ACC112 (cell line): ENCODE results near the gene CCDC6.
"Not testable (repeated sequence)": the region's sequence is repeated elsewhere in the genome, so short reads cannot be mapped to it uniquely, and the experiment has no call there.

Experiments used
- H2AFZ ChIP-seq: fragments of 200-600 bp; sonication (generic); one replicate; pipeline ENCODE4 v1.6.0; 2017; ENCODE audit warnings: antibody characterized with exemption, low read length; ENCODE audit not compliant: unreplicated experiment
- H3K27ac ChIP-seq: fragments of 200-600 bp; sonication (generic); 2 replicates; pipeline ENCODE4 v1.5.1; 2014; ENCODE audit warnings: low read depth, mild to moderate bottlenecking, antibody characterized with exemption, low read length, moderate library complexity
- H3K27me3 ChIP-seq: fragments of 200-600 bp; sonication (generic); 2 replicates; pipeline ENCODE4 v1.6.1; 2014; ENCODE audit warnings: mild to moderate bottlenecking, antibody characterized with exemption, low read length, moderate library complexity, mixed read lengths; ENCODE audit not compliant: insufficient read depth
- H3K36me3 ChIP-seq: fragments of 200-600 bp; sonication (generic); 2 replicates; pipeline ENCODE4 v1.6.1; 2016; ENCODE audit warnings: mild to moderate bottlenecking, antibody characterized with exemption, low read length, moderate library complexity, mixed read lengths; ENCODE audit not compliant: insufficient read depth
- H3K4me1 ChIP-seq: fragments of 200-600 bp; sonication (generic); one replicate; pipeline ENCODE4 v1.6.1; 2016; ENCODE audit warnings: low read length, mixed read lengths; ENCODE audit not compliant: insufficient read depth, unreplicated experiment, control insufficient read depth
- H3K4me3 ChIP-seq: fragments of 200-600 bp; sonication (generic); 2 replicates; pipeline ENCODE4 v1.5.1; 2014; ENCODE audit warnings: mild to moderate bottlenecking, low read depth, low read length
- H3K79me2 ChIP-seq: fragments of 200-600 bp; sonication (generic); one replicate; pipeline ENCODE4 v1.6.0; 2016; ENCODE audit warnings: low read length; ENCODE audit not compliant: control insufficient read depth, unreplicated experiment, insufficient read depth

Gene CCDC6

GRCh38 chr10:59934701-59935100, 28.3 kb upstream of the CCDC6 start:
- H2AFZ ChIP-seq = no peak overlapping the region

GRCh38 chr10:59930788-59931521, 24.6 kb upstream of the CCDC6 start:
- not testable (repeated sequence) for H2AFZ ChIP-seq, H3K27ac ChIP-seq, H3K36me3 ChIP-seq, H3K4me3 ChIP-seq, H3K79me2 ChIP-seq, H3K4me1 ChIP-seq
- H3K27me3 ChIP-seq = peaks cover 15% of the 10 kb centered on the region

More at GRCh38 chr10:59934701-59935100, 28.3 kb upstream of the CCDC6 start:
- Histone ChIP-seq H3K27me3 (peaks cover 15% of the 10 kb centered on the region; the same call in 1 of the 2 replicates), H3K4me3 (no peak overlapping the region), H3K36me3 (no peaks in the 10 kb centered on the region), H3K4me1 (no peaks in the 10 kb centered on the region), H3K79me2 (no peaks in the 10 kb centered on the region), H3K27ac (no peak overlapping the region)

DNA sequence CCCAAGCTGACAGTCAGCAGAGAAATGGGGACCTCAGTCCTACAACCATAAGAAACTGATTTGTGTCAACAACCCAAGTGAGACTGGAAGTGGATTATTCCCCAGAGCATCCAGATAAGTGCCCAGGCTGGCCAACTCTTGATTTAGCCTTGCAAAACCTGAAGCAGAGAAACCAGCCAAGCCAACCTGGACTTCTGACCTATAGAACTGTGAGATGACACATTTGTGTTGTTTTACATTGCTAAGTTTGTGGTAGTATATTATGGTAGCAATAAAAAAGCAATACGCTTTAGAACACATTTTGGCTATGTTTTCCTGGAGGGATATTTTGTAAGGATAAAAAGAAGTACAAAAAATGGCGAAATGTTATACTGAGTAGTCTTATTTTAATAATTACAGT, 19.7 kb upstream of the CCDC6 start:
- Histone ChIP-seq H3K36me3 (no peaks in the 10 kb centered on the region), H3K4me3 (no peak overlapping the region), H2AFZ (no peak overlapping the region), H3K4me1 (no peaks in the 10 kb centered on the region), H3K27ac (no peak overlapping the region), H3K27me3 (peaks cover 13% of the 10 kb centered on the region; the same call in 1 of the 2 replicates), H3K79me2 (no peaks in the 10 kb centered on the region)

- Histone ChIP-seq H3K4me1 (no peaks in the 10 kb centered on the region), H3K27me3 (peaks cover 13% of the 10 kb centered on the region; the same call in 1 of the 2 replicates), H3K36me3 (no peaks in the 10 kb centered on the region), H2AFZ (no peak overlapping the region), H3K79me2 (no peaks in the 10 kb centered on the region), H3K27ac (no peak overlapping the region), H3K4me3 (no peak overlapping the region)
Measured at GRCh38 chr10:59922907-59923306, 16.6 kb upstream of the CCDC6 start.

DNA sequence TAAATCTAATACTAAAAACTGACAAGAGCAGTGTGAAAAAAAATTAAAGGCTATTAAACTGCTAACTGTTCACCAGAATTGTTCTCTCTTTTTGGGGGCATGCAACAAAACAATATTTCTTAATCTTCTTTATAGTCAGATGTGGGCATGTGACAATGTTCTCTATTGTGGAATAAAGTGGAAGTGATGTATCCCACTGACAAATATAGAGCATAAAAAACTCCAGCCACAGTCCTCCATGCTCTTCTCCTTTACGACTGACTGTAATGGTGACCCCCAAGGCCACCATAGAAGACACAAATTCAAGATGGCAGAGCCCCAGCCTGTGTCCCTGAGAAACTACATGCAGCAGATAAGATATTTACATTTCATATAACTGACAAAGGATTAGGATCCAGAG, 11.6 kb upstream of the CCDC6 start:
- H3K4me1 ChIP-seq = no peaks in the 10 kb centered on the region
- H3K4me3 ChIP-seq = no peak overlapping the region
- H2AFZ ChIP-seq = no peak overlapping the region
- no peaks in the 10 kb centered on the region for H3K79me2 ChIP-seq
- no peak overlapping the region for H3K27ac ChIP-seq
- no peaks in the 10 kb centered on the region for H3K27me3 ChIP-seq
- no peaks in the 10 kb centered on the region for H3K36me3 ChIP-seq

- Histone ChIP-seq H3K27ac (no peak overlapping the region), H2AFZ (no peak overlapping the region), H3K4me1 (no peaks in the 10 kb centered on the region), H3K27me3 (no peaks in the 10 kb centered on the region), H3K79me2 (no peaks in the 10 kb centered on the region), H3K4me3 (no peak overlapping the region), H3K36me3 (no peaks in the 10 kb centered on the region)
Measured at GRCh38 chr10:59913547-59914237, 7.3 kb upstream of the CCDC6 start.

- Histone ChIP-seq H3K4me1 (peaks cover 5% of the 10 kb centered on the region), H2AFZ (no peak overlapping the region), H3K27ac (no peak overlapping the region), H3K79me2 (peaks cover 2% of the 10 kb centered on the region), H3K27me3 (no peaks in the 10 kb centered on the region), H3K36me3 (no peaks in the 10 kb centered on the region), H3K4me3 (no peak overlapping the region)
Measured at GRCh38 chr10:59910867-59911266, 4.5 kb upstream of the CCDC6 start.

GRCh38 chr10:59909815-59910214, 3.5 kb upstream of the CCDC6 start:
- H3K4me1 ChIP-seq = peaks cover 5% of the 10 kb centered on the region
- H2AFZ ChIP-seq = no peak overlapping the region
- no peak overlapping the region for H3K4me3 ChIP-seq
- H3K79me2 ChIP-seq = peaks cover 12% of the 10 kb centered on the region
- H3K27me3 ChIP-seq = no peaks in the 10 kb centered on the region
- no peak overlapping the region for H3K27ac ChIP-seq
- no peaks in the 10 kb centered on the region for H3K36me3 ChIP-seq

DNA sequence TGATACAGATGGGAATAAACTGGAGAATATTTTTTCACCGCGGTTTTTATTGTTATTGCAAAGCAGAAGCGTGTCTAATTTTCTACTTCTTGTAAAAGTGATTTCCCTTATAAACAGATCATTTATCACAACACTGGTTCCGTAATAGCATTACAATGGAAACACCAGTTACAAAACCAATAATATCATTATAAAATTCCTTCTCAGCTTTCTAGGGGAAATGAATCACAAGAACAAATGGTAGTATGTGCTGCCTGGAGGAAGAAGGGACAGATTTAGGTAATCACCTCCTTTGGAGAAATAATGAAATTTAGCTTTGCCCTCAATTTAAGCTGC, 2.4 kb upstream of the CCDC6 start:
- Histone ChIP-seq H2AFZ (peak overlapping the region; percentile 98), H3K79me2 (peaks cover 23% of the 10 kb centered on the region), H3K4me3 (peak overlapping the region; percentile 89), H3K27me3 (no peaks in the 10 kb centered on the region), H3K36me3 (no peaks in the 10 kb centered on the region), H3K4me1 (peaks cover 12% of the 10 kb centered on the region), H3K27ac (peak overlapping the region; percentile 93)

DNA sequence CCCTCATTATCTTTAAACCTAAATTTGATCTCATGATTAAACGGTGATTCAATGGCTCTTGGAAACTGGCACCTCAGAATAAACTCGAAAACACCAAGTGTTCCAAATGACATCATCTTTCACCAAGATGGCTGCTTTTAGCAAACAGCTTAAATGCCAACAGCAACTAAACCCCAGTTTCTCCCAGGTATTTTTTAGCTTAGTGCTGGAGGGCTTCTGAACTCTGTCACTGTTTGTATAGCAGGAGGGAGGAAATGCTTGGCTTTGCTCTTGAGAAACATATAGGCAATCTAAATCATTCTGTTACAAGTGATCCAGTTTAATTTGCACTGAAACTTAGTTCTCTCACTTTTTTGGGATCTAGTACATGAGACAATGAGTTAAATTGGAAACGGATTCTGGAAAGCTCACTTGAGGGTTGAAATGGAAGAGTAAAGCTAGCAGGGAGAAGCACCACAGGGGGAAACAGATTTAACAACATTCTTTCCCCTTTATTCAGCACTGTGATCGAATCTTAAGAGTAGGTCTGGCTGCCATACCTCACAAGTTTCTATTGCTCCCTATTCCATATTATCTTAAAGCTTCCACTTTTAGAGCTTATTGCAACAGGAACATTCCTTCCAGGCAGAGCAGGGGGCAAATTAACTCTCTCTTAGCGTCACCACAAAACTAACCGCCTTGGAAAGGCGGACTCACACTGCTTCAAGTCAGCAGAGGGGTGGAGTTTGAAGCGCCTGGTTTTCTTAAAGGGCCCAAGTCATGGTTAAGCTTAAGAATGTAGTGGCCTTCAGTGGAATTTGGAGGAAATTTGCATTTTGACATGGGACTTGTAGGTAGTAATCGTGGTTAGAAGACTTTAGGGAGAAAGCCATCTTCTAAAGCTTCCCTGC, 1.8 kb upstream of the CCDC6 start:
- H3K36me3 ChIP-seq = no peaks in the 10 kb centered on the region
- peak overlapping the region; percentile 98 for H2AFZ ChIP-seq
- peaks cover 16% of the 10 kb centered on the region for H3K4me1 ChIP-seq
- peak overlapping the region; percentile 93 for H3K27ac ChIP-seq
- peaks cover 29% of the 10 kb centered on the region for H3K79me2 ChIP-seq
- H3K27me3 ChIP-seq = no peaks in the 10 kb centered on the region
- H3K4me3 ChIP-seq = peak overlapping the region; percentile 89
